ENCODE measurements around the gene PIEZO2.

- TF ChIP-seq, protein P1, sequence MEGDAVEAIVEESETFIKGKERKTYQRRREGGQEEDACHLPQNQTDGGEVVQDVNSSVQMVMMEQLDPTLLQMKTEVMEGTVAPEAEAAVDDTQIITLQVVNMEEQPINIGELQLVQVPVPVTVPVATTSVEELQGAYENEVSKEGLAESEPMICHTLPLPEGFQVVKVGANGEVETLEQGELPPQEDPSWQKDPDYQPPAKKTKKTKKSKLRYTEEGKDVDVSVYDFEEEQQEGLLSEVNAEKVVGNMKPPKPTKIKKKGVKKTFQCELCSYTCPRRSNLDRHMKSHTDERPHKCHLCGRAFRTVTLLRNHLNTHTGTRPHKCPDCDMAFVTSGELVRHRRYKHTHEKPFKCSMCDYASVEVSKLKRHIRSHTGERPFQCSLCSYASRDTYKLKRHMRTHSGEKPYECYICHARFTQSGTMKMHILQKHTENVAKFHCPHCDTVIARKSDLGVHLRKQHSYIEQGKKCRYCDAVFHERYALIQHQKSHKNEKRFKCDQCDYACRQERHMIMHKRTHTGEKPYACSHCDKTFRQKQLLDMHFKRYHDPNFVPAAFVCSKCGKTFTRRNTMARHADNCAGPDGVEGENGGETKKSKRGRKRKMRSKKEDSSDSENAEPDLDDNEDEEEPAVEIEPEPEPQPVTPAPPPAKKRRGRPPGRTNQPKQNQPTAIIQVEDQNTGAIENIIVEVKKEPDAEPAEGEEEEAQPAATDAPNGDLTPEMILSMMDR (IDR thresholded peaks at IDR 0.05): no peak
- no peak for TF ChIP-seq POLR2AphosphoS5 (IDR thresholded peaks at IDR 0.05; ENCODE audit: low read depth, low read length)
These were observed 469.1 kb downstream of the PIEZO2 start for GRCh38 chr18:10680271-10680596.

Data from Panc1 (cell line).